Measurements from ENCODE around the gene PRKCG. TPM values are rescaled to one million over a fixed set of nuclear protein-coding genes. Genes with fewer than 3 reads are reported as not detected.
A peak's percentile ranks its signal among the peaks of the same experiment; 100 is the strongest.

PRKCG gene
- total RNA-seq, 1 donor from 2014 or later, result 0.09 TPM

GRCh38 chr19:53898166-53898565 is 16.2 kb downstream of the PRKCG start:
- no peak for DNase-seq (ENCODE audit: low spot score)

GRCh38 chr19:53898636-53899341 is 16.8 kb downstream of the PRKCG start:
- DNase-seq (ENCODE audit: low spot score), result no peak

GRCh38 chr19:53900191-53900860 is 18.3 kb downstream of the PRKCG start:
- no peak for DNase-seq (ENCODE audit: low spot score)

GRCh38 chr19:53903055-53903680 is 21.2 kb downstream of the PRKCG start:
- peak; percentile 22 for DNase-seq (ENCODE audit: low spot score)

GRCh38 chr19:53904909-53905308 is 22.9 kb downstream of the PRKCG start:
- no peak for DNase-seq (ENCODE audit: low spot score)

GRCh38 chr19:53905787-53906186 is 23.8 kb downstream of the PRKCG start:
- no peak for DNase-seq (ENCODE audit: low spot score)

GRCh38 chr19:53906211-53907192 is 24.5 kb downstream of the PRKCG start:
- DNase-seq (ENCODE audit: low spot score), result peak; percentile 22

- DNase-seq (ENCODE audit: low spot score), result no peak
Measured at GRCh38 chr19:53907193-53907581, 25.2 kb downstream of the PRKCG start.

- DNase-seq (ENCODE audit: low spot score), result no peak
Measured at GRCh38 chr19:53907690-53908089, 25.7 kb downstream of the PRKCG start.

GRCh38 chr19:53908106-53908934 is 26.3 kb downstream of the PRKCG start:
- DNase-seq (ENCODE audit: low spot score), result no peak

GRCh38 chr19:53908935-53909415 is 27.0 kb downstream of the PRKCG start, which contains the start of gene CACNG7:
Gene CACNG7, plus strand, starts transcription at chr19:53909278. Its CDS starts 3,554 bp downstream, at chr19:53912832.
- DNase-seq (ENCODE audit: low spot score), result no peak

- DNase-seq (ENCODE audit: low spot score), result no peak
Measured at GRCh38 chr19:53909471-53910169, 27.6 kb downstream of the PRKCG start.

GRCh38 chr19:53910170-53910518 is 28.1 kb downstream of the PRKCG start:
- no peak for DNase-seq (ENCODE audit: low spot score)

- DNase-seq (ENCODE audit: low spot score), result no peak
Measured at GRCh38 chr19:53912653-53913052, 30.7 kb downstream of the PRKCG start.

GRCh38 chr19:53915000-53915399 is 33.0 kb downstream of the PRKCG start:
- DNase-seq (ENCODE audit: low spot score), result no peak

GRCh38 chr19:53916004-53916403 is 34.0 kb downstream of the PRKCG start:
- DNase-seq (ENCODE audit: low spot score), result no peak

- DNase-seq (ENCODE audit: low spot score), result no peak
Measured at GRCh38 chr19:53917356-53917755, 35.4 kb downstream of the PRKCG start.

- peak; percentile 38 for DNase-seq (ENCODE audit: low spot score)
Measured at GRCh38 chr19:53927739-53928138, 45.7 kb downstream of the PRKCG start.

- DNase-seq (ENCODE audit: low spot score), result no peak
Measured at GRCh38 chr19:53936029-53936428, 54.0 kb downstream of the PRKCG start.

All from mucosa of gallbladder (tissue), 1 donor.